Body of pancreas (tissue), 4 donors: ENCODE measurements around the gene STRIP1. TPM values are rescaled to one million over a fixed set of nuclear protein-coding genes. Genes with fewer than 3 reads are reported as not detected.

Source experiments
- ATAC-seq: fragments of 150-250 bp; one replicate; pipeline ENCODE4 v1.9.1; 2016
- DNase-seq, 4 donors: peaks; one replicate each; pipeline ENCODE4 v3.0.0-alpha.2; 2019
- H3K27ac ChIP-seq, 4 donors: fragments of 200-600 bp; sonication (generic); 1 replicate in 3 of 4; 2 replicates in 1 of 4; pipeline versions ENCODE4 v1.5.1 to v1.6.1; 2016 to 2019; ENCODE audit warnings: mild to moderate bottlenecking in 1 of 4, mixed read lengths in 1 of 4, moderate library complexity in 1 of 4
- H3K27me3 ChIP-seq, 2 donors: fragments of 200-600 bp; sonication (generic); one replicate each; pipeline ENCODE4 v1.6.0; 2016; ENCODE audit warnings: mild to moderate bottlenecking in 1 of 2
- H3K36me3 ChIP-seq, 2 donors: fragments of 200-600 bp; sonication (generic); replicated peaks in 1 of 2; 2 replicates each; pipeline ENCODE4 v1.5.1; 2016; ENCODE audit warnings: low read depth in 2 of 2; ENCODE audit not compliant: insufficient read depth in 1 of 2
- H3K4me1 ChIP-seq: fragments of 200-600 bp; sonication (generic); one replicate; pipeline ENCODE4 v1.6.0; 2016
- H3K4me3 ChIP-seq, 2 donors: fragments of 200-600 bp; sonication (generic); 1 replicate in 1 of 2; 2 replicates in 1 of 2; pipeline ENCODE4 v1.5.1; 2016 to 2019
- H3K9me3 ChIP-seq, 3 donors: fragments of 200-600 bp; sonication (generic); 1 replicate in 2 of 3; 2 replicates in 1 of 3; pipeline ENCODE4 v1.5.1; 2016
- CTCF ChIP-seq, 7 experiments: fragments of 450-650 bp in 4 of 7; fragments of 200-600 bp in 3 of 7; sonication (generic) in 3 of 7; IDR thresholded peaks; one replicate each; pipeline ENCODE4 v1.5.1; 2016 to 2019; ENCODE audit warnings: antibody characterized with exemption in 7 of 7
- POLR2A ChIP-seq, 3 donors: fragments of 450-650 bp; IDR thresholded peaks; one replicate each; pipeline ENCODE4 v1.6.1; 2016; ENCODE audit warnings: antibody characterized with exemption in 3 of 3, mild to moderate bottlenecking in 2 of 3
- WGBS, 2 donors: methylation state at CpG; one replicate each; pipeline ENCODE4 v1.1.5; 2017; 5-methylcytosine and 5-hydroxymethylcytosine counted together
- intact Hi-C: fragments of 100-400 bp; cut with DNase I; formaldehyde crosslinking; loops from one replicate; pipeline ENCODE4 v1.15.1; 2023
- total RNA-seq, 2 donors: library from RNA; depleted of rRNA; stranded (reverse); fragments of >200 nt; gene quantifications; one replicate each; pipeline ENCODE4 v1.1.0, GENCODE V29; 2016

STRIP1 gene, protein sequence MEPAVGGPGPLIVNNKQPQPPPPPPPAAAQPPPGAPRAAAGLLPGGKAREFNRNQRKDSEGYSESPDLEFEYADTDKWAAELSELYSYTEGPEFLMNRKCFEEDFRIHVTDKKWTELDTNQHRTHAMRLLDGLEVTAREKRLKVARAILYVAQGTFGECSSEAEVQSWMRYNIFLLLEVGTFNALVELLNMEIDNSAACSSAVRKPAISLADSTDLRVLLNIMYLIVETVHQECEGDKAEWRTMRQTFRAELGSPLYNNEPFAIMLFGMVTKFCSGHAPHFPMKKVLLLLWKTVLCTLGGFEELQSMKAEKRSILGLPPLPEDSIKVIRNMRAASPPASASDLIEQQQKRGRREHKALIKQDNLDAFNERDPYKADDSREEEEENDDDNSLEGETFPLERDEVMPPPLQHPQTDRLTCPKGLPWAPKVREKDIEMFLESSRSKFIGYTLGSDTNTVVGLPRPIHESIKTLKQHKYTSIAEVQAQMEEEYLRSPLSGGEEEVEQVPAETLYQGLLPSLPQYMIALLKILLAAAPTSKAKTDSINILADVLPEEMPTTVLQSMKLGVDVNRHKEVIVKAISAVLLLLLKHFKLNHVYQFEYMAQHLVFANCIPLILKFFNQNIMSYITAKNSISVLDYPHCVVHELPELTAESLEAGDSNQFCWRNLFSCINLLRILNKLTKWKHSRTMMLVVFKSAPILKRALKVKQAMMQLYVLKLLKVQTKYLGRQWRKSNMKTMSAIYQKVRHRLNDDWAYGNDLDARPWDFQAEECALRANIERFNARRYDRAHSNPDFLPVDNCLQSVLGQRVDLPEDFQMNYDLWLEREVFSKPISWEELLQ
- 10 to 100 TPM; 22.7 to 24.1 TPM for total RNA-seq

- 1% methylated on average over 14 to 66 of the region's 66 CpGs for WGBS, 2 donors
- peak; percentile 93 to 96 (median 93) for DNase-seq
- H3K36me3 ChIP-seq, result peaks cover 0 to 16% of the 10 kb centered on the region in 2 donors
- peak; percentile 98 for ATAC-seq
- peak within 1 kb of the TSS; percentile 86 to 99 for H3K4me3 ChIP-seq
- H3K27me3 ChIP-seq, result no peaks in the 10 kb centered on the region
- H3K4me1 ChIP-seq, result peaks cover 16% of the 10 kb centered on the region
- intact Hi-C loops, result no loop called here
- H3K9me3 ChIP-seq, result no peaks in the 10 kb centered on the region
- H3K27ac ChIP-seq, result peak within 1 kb of the TSS; percentile 52 to 88 (median 76)
- TF ChIP-seq CTCF (IDR thresholded peaks at IDR 0.05), result no peak
- TF ChIP-seq POLR2A (IDR thresholded peaks at IDR 0.05), result peak in 2 of 3 donors; percentile 63 to 72
Measured at GRCh38 chr1:110034451-110035235, at the start of gene STRIP1. TSS of gene STRIP1 (plus strand) at chr1:110034624. CDS start at chr1:110034638, 14 bp downstream.

GRCh38 chr1:109985247-109986053 is 49.0 kb upstream of the STRIP1 start:
- peak overlapping the region; percentile 95 to 98 (median 96) for H3K27ac ChIP-seq
- H3K9me3 ChIP-seq, result no peaks in the 10 kb centered on the region
- no peak for TF ChIP-seq CTCF (IDR thresholded peaks at IDR 0.05)
- TF ChIP-seq POLR2A (IDR thresholded peaks at IDR 0.05), result no peak
- H3K4me1 ChIP-seq, result peaks cover 53% of the 10 kb centered on the region
- intact Hi-C loops, result loop anchor here (10.0 kb wide), 1 partner anchor 351 kb away; no protein-coding TSS in a partner anchor
- ATAC-seq, result no peak
- WGBS, 2 donors, result 3 to 9% methylated on average over 11 to 22 of the region's 22 CpGs
- H3K36me3 ChIP-seq, result no peaks in the 10 kb centered on the region
- no peaks in the 10 kb centered on the region for H3K27me3 ChIP-seq
- DNase-seq, result no peak
- peak overlapping the region; percentile 39 to 46 for H3K4me3 ChIP-seq

DNA sequence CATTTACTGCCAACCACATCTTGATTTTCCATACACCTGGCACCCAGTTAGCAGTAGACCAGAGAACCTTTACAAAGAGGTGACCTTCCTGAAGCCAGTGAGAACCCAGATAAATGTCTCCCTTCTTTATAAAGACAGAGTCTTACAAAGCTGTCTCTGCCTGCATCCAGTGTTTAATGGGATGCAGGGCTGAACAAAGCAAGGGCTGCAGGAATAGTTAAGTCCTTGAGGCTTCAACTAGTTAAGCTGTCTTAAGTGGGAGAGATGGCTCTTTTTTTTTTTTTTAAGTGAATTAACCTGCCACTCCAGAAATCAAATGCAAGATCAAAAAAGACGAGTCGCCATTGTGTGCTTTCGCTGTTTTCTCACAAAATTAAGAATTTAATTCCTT is 48.4 kb upstream of the STRIP1 start:
- no peak for TF ChIP-seq POLR2A (IDR thresholded peaks at IDR 0.05)
- TF ChIP-seq CTCF (IDR thresholded peaks at IDR 0.05), result no peak
- peaks cover 56% of the 10 kb centered on the region for H3K4me1 ChIP-seq
- H3K27me3 ChIP-seq, result no peaks in the 10 kb centered on the region
- peak overlapping the region in 1 of 2 donors; percentile 39 for H3K4me3 ChIP-seq
- peak overlapping the region in 3 of 4 donors; percentile 95 to 98 (median 97) for H3K27ac ChIP-seq
- intact Hi-C loops, result loop anchor here (10.0 kb wide), 1 partner anchor 351 kb away; no protein-coding TSS in a partner anchor
- no peaks in the 10 kb centered on the region for H3K9me3 ChIP-seq
- no peaks in the 10 kb centered on the region for H3K36me3 ChIP-seq
- 63 to 64% methylated on average over 3 of the region's 3 CpGs for WGBS, 2 donors
- ATAC-seq (no peak), DNase-seq (no peak)

GRCh38 chr1:109988349-109988914 is 46.0 kb upstream of the STRIP1 start:
- Histone ChIP-seq H3K27me3 (no peaks in the 10 kb centered on the region), H3K4me3 (no peak overlapping the region), H3K4me1 (peaks cover 64% of the 10 kb centered on the region), H3K27ac (peak overlapping the region in 2 of 4 donors; percentile 29 to 60), H3K36me3 (no peaks in the 10 kb centered on the region), H3K9me3 (no peaks in the 10 kb centered on the region)
- WGBS, 2 donors, result 69 to 76% methylated on average over 3 of the region's 3 CpGs
- ATAC-seq (no peak), DNase-seq (no peak)
- intact Hi-C loops, result loop anchor here (10.0 kb wide), 1 partner anchor 354 kb away; no protein-coding TSS in a partner anchor
- TF ChIP-seq CTCF (IDR thresholded peaks at IDR 0.05) (no peak), POLR2A (IDR thresholded peaks at IDR 0.05) (no peak)
